HG03280 (cell line): ENCODE data around the gene MYO1H.
"Not testable (repeated sequence)": the region's sequence is repeated elsewhere in the genome, so short reads cannot be mapped to it uniquely, and the experiment has no call there.

Experiments used
- ATAC-seq: cut with Tn5 transposase; IDR thresholded peaks from one replicate; pipeline ENCODE4 v1.9.1; 2021; ENCODE audit warnings: mild to moderate bottlenecking, moderate library complexity; ENCODE audit not compliant: unreplicated experiment

The MYO1H gene

GRCh38 chr12:109347589-109347988, at the start of gene MYO1H:
TSS of gene MYO1H (plus strand) at chr12:109347900. CDS start at chr12:109347961, 61 bp downstream.
- no peak for ATAC-seq

- no peak for ATAC-seq
Observed at GRCh38 chr12:109299849-109300248, 47.9 kb upstream of the MYO1H start.

GRCh38 chr12:109301643-109302168, 46.0 kb upstream of the MYO1H start:
- no peak for ATAC-seq

- no peak for ATAC-seq
Observed at GRCh38 chr12:109302358-109302757, 45.3 kb upstream of the MYO1H start.

- ATAC-seq = no peak
Observed at GRCh38 chr12:109302770-109303169, 44.9 kb upstream of the MYO1H start.

GRCh38 chr12:109304485-109304884, 43.2 kb upstream of the MYO1H start:
- no peak for ATAC-seq

- ATAC-seq = no peak
Observed at GRCh38 chr12:109305547-109305946, 42.2 kb upstream of the MYO1H start.

- ATAC-seq = no peak
Observed at GRCh38 chr12:109307051-109307450, 40.6 kb upstream of the MYO1H start.

GRCh38 chr12:109308534-109309380, 38.9 kb upstream of the MYO1H start, which contains the start of gene FOXN4:
TSS of gene FOXN4 (minus strand) at chr12:109309284. CDS start at chr12:109308321, 963 bp downstream.
- ATAC-seq = no peak

GRCh38 chr12:109309381-109310246, 38.1 kb upstream of the MYO1H start:
- ATAC-seq = no peak

GRCh38 chr12:109310247-109311125, 37.2 kb upstream of the MYO1H start:
- no peak for ATAC-seq

- ATAC-seq = not testable (repeated sequence)
Observed at GRCh38 chr12:109321294-109321693, 26.4 kb upstream of the MYO1H start.

- ATAC-seq = no peak
Observed at GRCh38 chr12:109329003-109329402, 18.7 kb upstream of the MYO1H start.

GRCh38 chr12:109329686-109330085, 18.0 kb upstream of the MYO1H start:
- no peak for ATAC-seq

- no peak for ATAC-seq
Observed at GRCh38 chr12:109330282-109331230, 17.1 kb upstream of the MYO1H start.

- ATAC-seq = no peak
Observed at GRCh38 chr12:109331301-109331952, 16.3 kb upstream of the MYO1H start.

GRCh38 chr12:109334887-109335286, 12.8 kb upstream of the MYO1H start:
- ATAC-seq = no peak

GRCh38 chr12:109336593-109336992, 11.1 kb upstream of the MYO1H start:
- no peak for ATAC-seq

- no peak for ATAC-seq
Observed at GRCh38 chr12:109343677-109344076, 4.0 kb upstream of the MYO1H start.
